Testis (tissue), 2 donors: ENCODE measurements around the gene C20orf173.

Experiments
- CTCF ChIP-seq, 3 experiments: fragments of 450-650 bp in 2 of 3; fragments of 200-600 bp in 1 of 3; sonication (generic) in 1 of 3; IDR thresholded peaks; one replicate each; pipeline ENCODE4 v1.5.1; 2016 to 2019; ENCODE audit warnings: antibody characterized with exemption in 3 of 3, mild to moderate bottlenecking in 2 of 3, moderate library complexity in 1 of 3
- POLR2A ChIP-seq: fragments of 450-650 bp; IDR thresholded peaks from one replicate; pipeline ENCODE4 v1.6.1; 2017; ENCODE audit warnings: antibody characterized with exemption, mild to moderate bottlenecking, moderate library complexity

- TF ChIP-seq POLR2A (no peak), CTCF (IDR thresholded peaks at IDR 0.05) (no peak)
Observed at GRCh38 chr20:35546127-35546526, 16.7 kb upstream of the C20orf173 start.
